Spleen (tissue), 11 donors: Measurements from ENCODE around the gene CUEDC1. TPM values are rescaled to one million over a fixed set of nuclear protein-coding genes. Genes with fewer than 3 reads are reported as not detected.

Experiments used
- DNase-seq: peaks from one replicate; pipeline ENCODE4 v3.0.0-alpha.2; 2020
- H3K27ac ChIP-seq, 8 donors: fragments of 200-600 bp; sonication (generic) in 7 of 8; 1 replicate in 4 of 8; 2 replicates in 4 of 8; pipeline versions ENCODE4 v1.5.0 to v1.8.0; 2016 to 2021; ENCODE audit warnings: inconsistent platforms in 4 of 8, mild to moderate bottlenecking in 4 of 8, moderate library complexity in 1 of 8
- H3K27me3 ChIP-seq, 7 donors: fragments of 200-600 bp; sonication (generic) in 6 of 7; replicated peaks in 1 of 7; 1 replicate in 4 of 7; 2 replicates in 3 of 7; pipeline versions ENCODE4 v1.5.0 to v1.8.0; 2016 to 2021; ENCODE audit warnings: inconsistent platforms in 3 of 7, mild to moderate bottlenecking in 1 of 7
- H3K36me3 ChIP-seq, 6 donors: fragments of 200-600 bp; sonication (generic) in 5 of 6; 1 replicate in 4 of 6; 2 replicates in 2 of 6; pipeline versions ENCODE4 v1.5.0 to v1.8.0; 2016 to 2021; ENCODE audit warnings: inconsistent platforms in 2 of 6
- H3K4me1 ChIP-seq, 6 donors: fragments of 200-600 bp; sonication (generic) in 5 of 6; 1 replicate in 3 of 6; 2 replicates in 3 of 6; pipeline versions ENCODE4 v1.5.0 to v1.8.0; 2016 to 2021; ENCODE audit warnings: inconsistent platforms in 3 of 6
- H3K4me3 ChIP-seq, 8 donors: fragments of 200-600 bp; sonication (generic) in 7 of 8; 1 replicate in 4 of 8; 2 replicates in 4 of 8; pipeline versions ENCODE4 v1.5.0 to v1.8.0; 2016 to 2021; ENCODE audit warnings: inconsistent platforms in 4 of 8, mild to moderate bottlenecking in 4 of 8, moderate library complexity in 2 of 8
- H3K9me3 ChIP-seq, 8 donors: fragments of 200-600 bp; sonication (generic) in 7 of 8; 1 replicate in 4 of 8; 2 replicates in 4 of 8; pipeline versions ENCODE4 v1.5.0 to v1.8.0; 2016 to 2021; ENCODE audit warnings: inconsistent platforms in 4 of 8
- CTCF ChIP-seq, 11 experiments: fragments of 200-600 bp in 7 of 11; fragments of 450-650 bp in 4 of 11; sonication (generic) in 4 of 11; IDR thresholded peaks in 8 of 11; conservative IDR thresholded peaks in 3 of 11; 1 replicate in 7 of 11; 2 replicates in 4 of 11; pipeline versions ENCODE4 v1.4.0 to v1.8.0; 2016 to 2021; ENCODE audit warnings: antibody characterized with exemption in 11 of 11, inconsistent platforms in 4 of 11, mild to moderate bottlenecking in 1 of 11
- POLR2A ChIP-seq, 3 donors: fragments of 450-650 bp; IDR thresholded peaks; one replicate each; pipeline ENCODE4 v1.5.1; 2017; ENCODE audit warnings: antibody characterized with exemption in 3 of 3, mild to moderate bottlenecking in 1 of 3
- POLR2AphosphoS5 ChIP-seq, 3 donors: sonication (generic); formaldehyde crosslinking; IDR thresholded peaks; one replicate each; pipeline ENCODE4 v1.5.1; 2017; ENCODE audit warnings: antibody characterized with exemption in 3 of 3
- WGBS, 5 donors: extraction: QIAGEN DNeasy Blood & Tissue Kit in 3 of 5; methylation state at CpG; one replicate each; pipeline versions ENCODE4 v1.1.5 to v1.1.7; 2013 to 2018; 5-methylcytosine and 5-hydroxymethylcytosine counted together
- intact Hi-C: fragments of 100-400 bp; cut with DNase I; formaldehyde crosslinking; loops from one replicate; pipeline ENCODE4 v1.15.0; 2023; ENCODE audit warnings: low total_unique reads
- polyA plus RNA-seq, 3 donors: library from polyadenylated mRNA; stranded (reverse); fragments of 200-250 nt; gene quantifications; one replicate each; pipeline ENCODE4 v1.2.1, GENCODE V29; 2013
- total RNA-seq, 7 donors: library from RNA; depleted of rRNA in 3 of 7; stranded (reverse); fragments of >200 nt in 3 of 7; fragmentation: NEBNext Ultra II Directional in 4 of 7; extraction: Animal tissue kit (Norgen Biotek cat#: 25700) in 4 of 7; gene quantifications; one replicate each; pipeline versions ENCODE4 v1.1.0 to v1.2.1, GENCODE V29; 2016 to 2021
- donor health status: healthy with polysubstance abuse.
- donor health status: DM: no; HTN: no; CAD: no; lungs with moderate emphysema.
- donor health status: DM: no; HTN: no; CAD: no.
- donor health status: Bipolar disorder and iron deficiency.
- donor health status: healthy.
- donor health status: DM: no; HTN: no; CAD: no.
- donor health status: DM: yes; HTN: yes; CAD: no.

Gene CUEDC1
- total and polyA plus RNA-seq, 10 donors = 5.4 to 23.5 (median 15.6) TPM

- TF ChIP-seq POLR2AphosphoS5 (IDR thresholded peaks at IDR 0.05) = peak; percentile 62 to 86 (median 80)
- TF ChIP-seq CTCF (IDR thresholded peaks at IDR 0.05 in 8 of 11, conservative IDR thresholded peaks at IDR 0.05 in 3 of 11) = peak in 1 of 11 experiments; percentile 1
- TF ChIP-seq POLR2A (IDR thresholded peaks at IDR 0.05) = no peak
- intact Hi-C loops = no loop called here
Observed at GRCh38 chr17:57988301-57989250, 33.4 kb upstream of the CUEDC1 start.

GRCh38 chr17:57987581-57988300 is 32.5 kb upstream of the CUEDC1 start, which contains the start of gene VEZF1:
Gene VEZF1, minus strand, starts transcription at chr17:57988254. Its CDS starts 143 bp downstream, at chr17:57988111.
- DNase-seq = peak; percentile 96
- Histone ChIP-seq H3K27ac (peak within 1 kb of the TSS; percentile 92 to 99 (median 96)), H3K27me3 (no peaks in the 10 kb centered on the region), H3K36me3 (peaks cover 0 to 7% (median 4%) of the 10 kb centered on the region in 6 donors), H3K9me3 (no peaks in the 10 kb centered on the region), H3K4me3 (peak within 1 kb of the TSS; percentile 40 to 89 (median 84)), H3K4me1 (peaks cover 39 to 82% (median 66%) of the 10 kb centered on the region in 6 donors)
- 0 to 1% (median 1%) methylated on average over 26 to 74 of the region's 74 CpGs for WGBS, 5 donors
- peak; percentile 38 to 71 (median 69) for TF ChIP-seq POLR2AphosphoS5 (IDR thresholded peaks at IDR 0.05)
- TF ChIP-seq CTCF (IDR thresholded peaks at IDR 0.05 in 8 of 11, conservative IDR thresholded peaks at IDR 0.05 in 3 of 11) = peak in 1 of 11 experiments; percentile 0
- peak in 1 of 3 donors; percentile 37 for TF ChIP-seq POLR2A (IDR thresholded peaks at IDR 0.05)
- intact Hi-C loops = no loop called here

More at GRCh38 chr17:57988301-57989250, 33.4 kb upstream of the CUEDC1 start:
- 4 to 11% (median 6%) methylated on average over 19 to 54 of the region's 54 CpGs for WGBS, 5 donors
- peak; percentile 94 for DNase-seq
- Histone ChIP-seq H3K9me3 (no peaks in the 10 kb centered on the region), H3K27me3 (no peaks in the 10 kb centered on the region), H3K4me1 (peaks cover 36 to 82% (median 66%) of the 10 kb centered on the region in 6 donors), H3K4me3 (peak overlapping the region; percentile 40 to 89 (median 84)), H3K36me3 (no peaks in the 10 kb centered on the region), H3K27ac (peak overlapping the region; percentile 92 to 99 (median 96))

GRCh38 chr17:57986841-57987580 is 31.8 kb upstream of the CUEDC1 start:
- intact Hi-C loops = no loop called here
- Histone ChIP-seq H3K4me3 (peak overlapping the region; percentile 40 to 89 (median 84)), H3K9me3 (no peaks in the 10 kb centered on the region), H3K27ac (peak overlapping the region; percentile 92 to 99 (median 96)), H3K27me3 (no peaks in the 10 kb centered on the region), H3K4me1 (peaks cover 39 to 82% (median 67%) of the 10 kb centered on the region in 6 donors), H3K36me3 (peaks cover 0 to 15% (median 8%) of the 10 kb centered on the region in 6 donors)
- 0 to 2% (median 1%) methylated on average over 38 of the region's 38 CpGs for WGBS, 5 donors
- peak in 2 of 3 donors; percentile 15 to 78 for TF ChIP-seq POLR2AphosphoS5 (IDR thresholded peaks at IDR 0.05)
- peak in 1 of 3 donors; percentile 57 for TF ChIP-seq POLR2A (IDR thresholded peaks at IDR 0.05)
- TF ChIP-seq CTCF (IDR thresholded peaks at IDR 0.05 in 8 of 11, conservative IDR thresholded peaks at IDR 0.05 in 3 of 11) = no peak
- DNase-seq = peak; percentile 87
